Stimulated activated CD8-positive, alpha-beta memory T cell treated with anti-CD3 and anti-CD28 coated beads, Interleukin-12 subunit alpha, Interleukin-12 subunit beta, amount 100 ng/mL, for 24 hours (primary cell): Measurements from ENCODE around the gene TBX4.
"Not testable (repeated sequence)": the region's sequence is repeated elsewhere in the genome, so short reads cannot be mapped to it uniquely, and the experiment has no call there.

Experiments
- DNase-seq: peaks from one replicate; pipeline ENCODE4 v3.0.0-alpha.2; 2020; ENCODE audit errors: extremely low read depth

TBX4 gene

GRCh38 chr17:61483778-61484116, 31.5 kb downstream of the TBX4 start:
- DNase-seq = no peak

DNA sequence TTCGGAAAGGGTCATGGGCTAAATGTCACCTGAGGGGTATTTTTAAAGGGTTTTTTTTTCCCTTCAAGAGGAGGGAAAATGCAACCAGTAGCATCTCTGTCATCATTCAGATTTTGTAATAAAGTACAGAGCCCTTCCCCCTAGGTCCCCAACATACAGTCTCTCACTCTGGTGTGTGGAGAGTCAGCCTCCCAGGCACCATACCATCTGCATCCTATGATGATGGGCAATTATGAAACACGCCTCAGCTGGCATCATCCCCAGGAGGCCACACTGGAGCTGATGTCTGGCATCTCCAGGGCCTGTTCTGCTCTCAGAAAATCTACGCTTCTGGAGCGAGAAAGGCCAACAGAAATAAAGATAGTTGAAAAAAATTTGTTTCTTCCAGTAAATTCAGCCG, 32.0 kb downstream of the TBX4 start:
- no peak for DNase-seq

GRCh38 chr17:61485067-61485775, 33.0 kb downstream of the TBX4 start:
- no peak for DNase-seq

DNA sequence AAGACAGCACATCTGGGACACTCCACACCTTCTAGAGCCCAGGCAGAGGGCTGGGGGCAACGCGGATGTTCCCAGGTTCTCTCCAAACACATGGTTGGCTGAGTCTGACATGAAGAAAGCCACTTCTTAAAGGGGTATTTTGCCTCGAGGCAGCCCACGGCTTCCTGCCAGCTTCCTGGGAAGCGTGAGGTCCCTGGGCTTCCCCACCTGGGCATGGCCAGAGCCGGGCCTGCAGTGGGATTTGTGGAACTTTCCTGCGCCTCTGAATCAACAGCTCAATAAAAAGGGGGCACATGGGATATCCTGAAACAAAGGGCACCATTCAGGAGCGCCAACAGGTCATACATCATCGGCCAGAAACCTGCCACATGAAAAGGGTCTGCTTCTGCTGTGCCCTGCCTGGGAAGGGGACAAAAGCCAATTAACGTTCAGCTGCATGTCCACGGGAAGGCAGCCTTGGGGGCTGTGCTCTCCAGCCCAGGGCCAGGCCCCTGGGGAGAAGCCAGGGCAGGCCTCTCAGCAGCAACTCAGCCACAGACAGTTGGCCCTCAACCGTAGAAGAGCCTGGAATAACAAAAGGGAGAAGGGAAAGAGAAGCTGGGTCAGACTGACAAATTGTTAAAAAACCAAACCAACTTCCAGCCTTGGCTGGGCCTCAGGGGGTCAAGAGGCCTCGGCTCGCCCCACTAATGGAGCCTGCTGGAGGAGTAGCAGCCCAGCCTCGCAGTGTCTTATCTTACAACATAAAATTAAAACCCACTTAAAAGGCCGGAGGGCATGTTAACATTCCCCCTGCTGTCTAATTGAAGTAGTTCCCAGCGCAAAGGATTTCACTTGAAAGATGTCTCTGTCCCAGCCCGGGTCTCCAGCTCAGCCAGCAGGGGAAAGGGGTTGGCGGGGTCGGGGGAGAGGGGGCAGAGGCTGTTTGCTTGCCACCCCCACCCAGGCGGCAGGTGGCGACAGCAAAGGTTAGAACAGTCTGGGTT, 34.2 kb downstream of the TBX4 start:
- no peak for DNase-seq

GRCh38 chr17:61487161-61487988, 35.2 kb downstream of the TBX4 start:
- DNase-seq = no peak

DNA sequence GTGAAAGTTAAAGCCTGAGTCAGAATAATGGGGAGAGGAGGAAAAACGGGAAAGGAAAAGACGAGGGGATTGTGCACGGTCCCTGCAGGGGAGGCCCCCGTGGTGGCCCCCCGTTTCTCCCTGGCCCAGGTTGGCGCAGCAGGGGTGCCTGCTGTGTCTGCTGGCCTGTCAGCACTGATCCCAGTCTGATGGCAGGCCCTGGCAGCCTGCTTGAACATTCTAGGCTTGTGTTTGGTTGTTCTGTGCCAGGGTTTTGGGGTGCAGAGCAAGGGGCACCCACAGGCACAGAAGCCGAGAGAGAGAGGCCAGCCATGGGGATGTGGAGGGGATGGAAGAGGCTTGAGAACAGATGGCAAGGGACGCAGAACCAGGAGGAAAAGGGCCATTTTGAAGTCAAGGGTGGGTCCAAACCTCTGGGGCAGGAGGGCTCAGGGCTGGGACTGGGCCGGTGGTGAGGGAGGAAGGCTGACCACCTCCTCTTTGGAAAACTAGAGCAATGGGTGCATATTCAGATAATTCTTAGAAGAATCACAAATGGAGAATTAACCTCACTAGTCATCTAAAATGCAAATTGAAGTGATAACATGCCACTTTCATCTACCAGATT, 35.9 kb downstream of the TBX4 start:
- no peak for DNase-seq

GRCh38 chr17:61488878-61489718, 36.9 kb downstream of the TBX4 start:
- DNase-seq = no peak

GRCh38 chr17:61489719-61490490, 37.7 kb downstream of the TBX4 start:
- DNase-seq = no peak

DNA sequence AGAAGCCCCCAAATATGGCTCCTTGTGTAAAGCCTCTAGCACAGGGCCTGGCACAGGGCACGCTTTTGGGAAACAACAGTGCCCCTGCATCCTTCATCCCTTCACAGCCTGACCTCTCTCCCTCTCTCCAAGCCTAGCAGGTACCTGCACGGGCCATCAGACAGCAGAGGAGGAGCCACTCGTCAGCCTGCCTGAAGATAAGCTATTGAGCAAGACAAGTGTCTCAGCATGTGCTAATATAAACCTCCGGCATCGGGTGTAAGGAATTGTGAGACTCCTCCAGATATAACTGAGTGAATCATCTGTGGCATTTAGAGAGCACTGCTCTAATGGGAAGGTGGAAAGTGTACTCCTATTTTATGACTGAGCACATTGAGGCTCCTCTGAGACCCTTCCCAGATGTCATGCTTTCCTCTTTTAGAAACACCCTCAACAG, 38.3 kb downstream of the TBX4 start:
- DNase-seq = no peak

DNA sequence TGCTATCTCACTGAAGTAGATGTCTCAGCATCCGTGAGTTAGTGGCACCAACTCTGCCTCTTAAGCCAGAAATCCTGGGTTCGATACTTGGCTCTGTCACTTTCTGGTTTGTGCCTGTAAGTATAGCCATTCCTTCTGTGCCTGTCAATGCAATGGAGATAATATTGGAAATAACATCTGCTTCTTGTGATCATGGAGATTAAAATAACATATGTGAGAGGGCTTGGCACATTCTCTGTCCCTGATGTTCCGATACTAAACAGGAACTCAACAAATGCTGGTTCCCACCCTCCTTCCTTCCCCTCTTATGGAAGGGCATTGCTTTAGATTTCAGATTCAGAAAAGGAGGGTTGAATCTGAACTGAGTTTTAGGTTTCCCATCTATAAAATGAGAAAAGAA, 39.8 kb downstream of the TBX4 start:
- no peak for DNase-seq

GRCh38 chr17:61492759-61493526, 40.7 kb downstream of the TBX4 start:
- DNase-seq = no peak

- not testable (repeated sequence) for DNase-seq
These were observed 41.7 kb downstream of the TBX4 start for GRCh38 chr17:61493830-61494324.

DNA sequence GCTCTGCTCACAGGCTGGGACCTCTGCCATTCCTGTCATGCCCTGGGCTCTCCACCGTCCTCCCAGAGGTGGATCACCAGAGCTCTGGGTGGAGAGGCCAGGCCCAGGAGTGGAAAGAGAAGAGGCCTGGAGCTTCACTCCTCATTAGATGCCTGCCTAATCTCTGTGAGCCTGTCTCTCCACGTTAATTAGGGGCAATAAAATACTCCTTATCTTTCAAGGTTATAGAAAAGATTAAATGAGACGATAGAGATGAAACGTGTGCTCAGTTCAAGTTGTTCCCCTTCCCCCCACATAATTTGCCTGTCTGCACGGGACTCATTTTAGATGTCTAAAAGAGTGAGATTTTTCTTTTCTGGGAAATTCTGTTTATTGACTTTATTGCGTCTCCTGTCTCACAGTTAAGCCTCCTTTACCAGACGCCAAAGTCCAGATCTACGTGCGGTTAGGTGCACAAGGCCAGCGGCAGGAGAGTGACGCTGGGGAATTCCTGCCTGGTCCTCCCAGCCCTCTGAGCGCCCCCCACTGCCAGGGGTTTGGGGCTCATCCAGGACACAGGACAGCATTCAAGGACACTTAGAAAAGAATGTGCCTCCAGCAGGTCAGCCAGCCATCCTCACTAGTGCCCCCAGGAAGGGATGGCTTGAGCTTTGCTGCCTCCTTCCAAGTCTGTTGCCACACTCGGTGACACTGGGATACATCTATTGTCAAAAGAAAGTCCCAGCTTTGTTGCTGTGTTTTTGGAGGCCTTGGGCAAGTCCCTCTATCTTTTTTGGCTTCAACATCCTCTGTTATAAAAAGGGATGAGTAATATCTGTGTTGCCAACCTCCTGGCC, 42.3 kb downstream of the TBX4 start:
- DNase-seq = no peak

DNA sequence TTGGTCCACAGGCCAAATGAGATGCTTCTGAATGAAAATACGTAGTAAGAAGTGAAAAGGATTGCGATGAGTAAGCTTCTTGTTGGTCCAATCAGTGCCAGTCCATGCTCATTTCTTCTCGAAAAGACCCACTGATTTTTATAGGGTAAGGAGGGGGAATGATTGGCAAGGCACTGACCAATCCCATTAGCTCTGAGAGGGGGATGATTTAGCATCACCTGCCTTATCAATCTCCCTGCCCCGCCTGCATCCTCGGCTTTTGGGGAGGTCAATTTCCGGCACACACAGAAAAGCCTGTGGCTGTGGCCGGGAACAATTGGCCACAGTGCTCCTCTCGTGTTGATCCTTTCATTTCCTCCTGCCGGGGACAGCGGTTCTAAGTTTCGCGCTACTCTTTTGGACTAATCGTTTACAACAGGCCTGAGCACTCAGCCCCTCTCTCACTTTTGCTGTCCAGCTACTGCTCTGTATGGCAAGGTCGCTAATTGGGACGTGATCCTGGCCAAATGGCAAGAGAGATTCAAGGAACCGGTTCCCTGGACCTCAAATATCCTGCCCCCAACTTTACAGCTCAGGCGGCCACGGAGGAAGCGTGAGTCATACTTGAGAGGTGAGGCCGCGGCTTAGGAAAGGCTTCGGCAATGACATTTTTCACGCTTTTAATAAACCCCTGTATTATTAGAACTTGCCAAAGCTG, 43.1 kb downstream of the TBX4 start:
- DNase-seq = no peak

- DNase-seq = no peak
These were observed 44.1 kb downstream of the TBX4 start for GRCh38 chr17:61496174-61496956.

GRCh38 chr17:61496957-61497653, 44.9 kb downstream of the TBX4 start:
- no peak for DNase-seq
